ENCODE results near the gene RTP4.

DNA sequence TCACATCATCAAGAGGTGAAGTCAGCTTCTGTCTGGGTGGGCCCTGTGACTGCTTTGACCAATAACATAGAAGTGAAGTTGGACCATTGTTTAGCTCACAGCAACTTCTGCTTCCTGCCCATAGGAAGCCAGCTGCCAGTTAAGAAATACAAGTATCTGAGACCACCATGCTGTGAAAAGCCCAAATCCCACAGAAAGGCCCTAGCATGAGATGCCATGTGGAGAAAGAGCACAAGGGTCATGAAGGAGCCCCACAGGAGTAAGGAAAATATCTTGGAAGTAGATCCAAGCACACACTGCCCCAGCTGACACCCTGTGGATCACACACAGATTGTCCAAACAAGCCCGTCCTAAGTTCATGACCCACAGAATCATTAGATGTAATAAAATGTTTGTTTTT is 28.5 kb downstream of the RTP4 start:
- TF ChIP-seq, protein P1, sequence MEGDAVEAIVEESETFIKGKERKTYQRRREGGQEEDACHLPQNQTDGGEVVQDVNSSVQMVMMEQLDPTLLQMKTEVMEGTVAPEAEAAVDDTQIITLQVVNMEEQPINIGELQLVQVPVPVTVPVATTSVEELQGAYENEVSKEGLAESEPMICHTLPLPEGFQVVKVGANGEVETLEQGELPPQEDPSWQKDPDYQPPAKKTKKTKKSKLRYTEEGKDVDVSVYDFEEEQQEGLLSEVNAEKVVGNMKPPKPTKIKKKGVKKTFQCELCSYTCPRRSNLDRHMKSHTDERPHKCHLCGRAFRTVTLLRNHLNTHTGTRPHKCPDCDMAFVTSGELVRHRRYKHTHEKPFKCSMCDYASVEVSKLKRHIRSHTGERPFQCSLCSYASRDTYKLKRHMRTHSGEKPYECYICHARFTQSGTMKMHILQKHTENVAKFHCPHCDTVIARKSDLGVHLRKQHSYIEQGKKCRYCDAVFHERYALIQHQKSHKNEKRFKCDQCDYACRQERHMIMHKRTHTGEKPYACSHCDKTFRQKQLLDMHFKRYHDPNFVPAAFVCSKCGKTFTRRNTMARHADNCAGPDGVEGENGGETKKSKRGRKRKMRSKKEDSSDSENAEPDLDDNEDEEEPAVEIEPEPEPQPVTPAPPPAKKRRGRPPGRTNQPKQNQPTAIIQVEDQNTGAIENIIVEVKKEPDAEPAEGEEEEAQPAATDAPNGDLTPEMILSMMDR (IDR thresholded peaks at IDR 0.05): no peak
- TF ChIP-seq POLR2A (IDR thresholded peaks at IDR 0.05): no peak
- no peak for TF ChIP-seq EP300 (IDR thresholded peaks at IDR 0.05)

Data from stomach (tissue), 4 donors.